Caco-2 (cell line): ENCODE data around the gene GOLGA8A. TPM values are rescaled to one million over a fixed set of nuclear protein-coding genes. Genes with fewer than 3 reads are reported as not detected.
"Not testable (repeated sequence)": the region's sequence is repeated elsewhere in the genome, so short reads cannot be mapped to it uniquely, and the experiment has no call there.

Experiments used
- BruUV-seq: library from RNA; stranded (reverse); fragments of 400-500 nt; replicated peaks from 2 replicates; lab custom pipeline; 2021; lab: Mats Ljungman, UMichigan
- CTCF ChIA-PET: fragments of 300-600 bp; sonication (Branson Sonifier 250); formaldehyde crosslinking; loops from one replicate; lab custom pipeline; 2022; ENCODE audit warnings: antibody characterized with exemption; lab: Charles Lee
- POLR2A ChIA-PET: fragments of 300-600 bp; sonication (Branson Sonifier 250); formaldehyde crosslinking; loops from one replicate; lab custom pipeline; 2022; ENCODE audit warnings: antibody characterized with exemption; lab: Charles Lee
- DNase-seq, 2 experiments: peaks; one replicate each; pipeline versions ENCODE4 v3.0.0 to v3.0.0-alpha.2; 2020 to 2022
- H3K27me3 ChIP-seq: replicated peaks from 2 replicates; pipeline ENCODE4 v1.6.0; 2011; ENCODE audit warnings: low read length; ENCODE audit not compliant: control insufficient read depth, insufficient read depth
- H3K36me3 ChIP-seq: 2 replicates; pipeline ENCODE4 v1.5.1; 2011; ENCODE audit warnings: low read length; ENCODE audit not compliant: control insufficient read depth, insufficient read depth
- H3K4me1 ChIP-seq: fragments of 250-450 bp; sonication (Bioruptor Pico); 2 replicates; pipeline ENCODE4 v1.5.1; 2020; ENCODE audit warnings: mild to moderate bottlenecking
- H3K4me3 ChIP-seq: 2 replicates; pipeline ENCODE4 v1.5.1; 2011; ENCODE audit warnings: low read depth, mild to moderate bottlenecking, control low read depth, low read length
- H3K9me3 ChIP-seq: fragments of 250-450 bp; sonication (Bioruptor Pico); 2 replicates; pipeline ENCODE4 v1.5.1; 2020; ENCODE audit warnings: mild to moderate bottlenecking, moderate library complexity
- H3K27ac Mint-ChIP-seq: one replicate; pipeline ENCODE4 v1.8.0; 2022; ENCODE audit warnings: mixed read lengths; ENCODE audit not compliant: unreplicated experiment
- H3K27me3 Mint-ChIP-seq: one replicate; pipeline ENCODE4 v1.8.0; 2022; ENCODE audit warnings: mixed read lengths; ENCODE audit not compliant: insufficient read depth, unreplicated experiment
- H3K36me3 Mint-ChIP-seq: one replicate; pipeline ENCODE4 v1.8.0; 2022; ENCODE audit warnings: mild to moderate bottlenecking, mixed read lengths; ENCODE audit not compliant: insufficient read depth, unreplicated experiment
- H3K4me1 Mint-ChIP-seq: one replicate; pipeline ENCODE4 v1.8.0; 2022; ENCODE audit warnings: low read depth, mixed read lengths; ENCODE audit not compliant: unreplicated experiment
- H3K4me3 Mint-ChIP-seq: one replicate; pipeline ENCODE4 v1.8.0; 2022; ENCODE audit warnings: mild to moderate bottlenecking, moderate library complexity, mixed read lengths; ENCODE audit not compliant: unreplicated experiment
- H3K9me3 Mint-ChIP-seq: one replicate; pipeline ENCODE4 v1.8.0; 2022; ENCODE audit warnings: mixed read lengths; ENCODE audit not compliant: unreplicated experiment
- intact Hi-C: fragments of 100-400 bp; cut with micrococcal nuclease; formaldehyde crosslinking; loops from one replicate; pipeline ENCODE4 v1.10.0; 2022; ENCODE audit not compliant: unreplicated experiment
- total RNA-seq: library from RNA; stranded (reverse); gene quantifications from 2 replicates; pipeline ENCODE4 v1.2.3, GENCODE V29; 2022

Gene GOLGA8A
- total RNA-seq, 1 experiment from 2014 or later = 42.4 TPM

DNA sequence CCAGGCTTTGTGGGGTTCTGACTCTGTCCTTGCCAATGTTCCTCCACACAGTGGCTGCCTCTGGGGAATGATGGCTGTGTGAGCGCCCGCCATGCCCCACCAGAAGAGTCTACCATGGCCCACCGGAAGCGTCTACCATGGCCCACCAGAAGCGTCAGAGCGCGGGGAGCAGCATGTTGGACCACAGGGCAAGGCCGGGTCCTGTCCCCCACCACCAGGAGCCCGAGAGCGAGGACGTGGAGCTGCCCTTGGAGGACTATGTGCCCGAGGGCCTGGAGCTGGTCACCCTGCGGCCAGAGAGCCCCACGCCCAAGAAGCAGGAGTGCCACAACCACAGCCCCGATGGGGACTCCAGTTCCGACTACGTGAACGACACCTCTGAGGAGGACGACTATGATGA lies 28.1 kb downstream of the GOLGA8A start:
- H3K4me3 ChIP-seq, H3K4me1 Mint-ChIP-seq, H3K27me3 ChIP-seq, H3K27me3 Mint-ChIP-seq, H3K27ac Mint-ChIP-seq, H3K9me3 Mint-ChIP-seq, DNase-seq, CTCF ChIA-PET, H3K4me3 Mint-ChIP-seq, H3K36me3 ChIP-seq, POLR2A ChIA-PET, H3K4me1 ChIP-seq, intact Hi-C loops, H3K36me3 Mint-ChIP-seq, BruUV-seq, H3K9me3 ChIP-seq: not testable (repeated sequence)

GRCh38 chr15:34408973-34409372 lies 28.6 kb downstream of the GOLGA8A start:
- H3K27me3 ChIP-seq, H3K9me3 Mint-ChIP-seq, H3K36me3 ChIP-seq, H3K27ac Mint-ChIP-seq, intact Hi-C loops, H3K36me3 Mint-ChIP-seq, H3K4me1 Mint-ChIP-seq, H3K4me3 ChIP-seq, DNase-seq, H3K4me3 Mint-ChIP-seq, POLR2A ChIA-PET, H3K4me1 ChIP-seq, CTCF ChIA-PET, BruUV-seq, H3K27me3 Mint-ChIP-seq, H3K9me3 ChIP-seq: not testable (repeated sequence)

- DNase-seq, POLR2A ChIA-PET: not testable (repeated sequence)
These were observed 33.7 kb downstream of the GOLGA8A start for GRCh38 chr15:34403899-34404298.

GRCh38 chr15:34403160-34403598 lies 34.4 kb downstream of the GOLGA8A start:
- POLR2A ChIA-PET, H3K36me3 Mint-ChIP-seq, H3K9me3 Mint-ChIP-seq, BruUV-seq, intact Hi-C loops, DNase-seq, H3K4me1 Mint-ChIP-seq, H3K4me3 Mint-ChIP-seq, CTCF ChIA-PET, H3K27me3 ChIP-seq, H3K27ac Mint-ChIP-seq, H3K4me1 ChIP-seq, H3K4me3 ChIP-seq, H3K27me3 Mint-ChIP-seq, H3K9me3 ChIP-seq, H3K36me3 ChIP-seq: not testable (repeated sequence)

More at GRCh38 chr15:34403899-34404298, 33.7 kb downstream of the GOLGA8A start:
- H3K9me3 ChIP-seq, H3K9me3 Mint-ChIP-seq, CTCF ChIA-PET, H3K27me3 ChIP-seq, H3K36me3 Mint-ChIP-seq, H3K36me3 ChIP-seq, H3K27me3 Mint-ChIP-seq, H3K4me1 Mint-ChIP-seq, H3K27ac Mint-ChIP-seq, H3K4me3 ChIP-seq, intact Hi-C loops, BruUV-seq, H3K4me1 ChIP-seq, H3K4me3 Mint-ChIP-seq: not testable (repeated sequence)

GRCh38 chr15:34397637-34398259 lies 39.9 kb downstream of the GOLGA8A start:
- CTCF ChIA-PET, H3K27me3 Mint-ChIP-seq, BruUV-seq, DNase-seq, H3K27me3 ChIP-seq, H3K9me3 ChIP-seq, POLR2A ChIA-PET, H3K4me3 Mint-ChIP-seq, H3K4me1 Mint-ChIP-seq, H3K4me1 ChIP-seq, H3K27ac Mint-ChIP-seq, H3K36me3 ChIP-seq, intact Hi-C loops, H3K36me3 Mint-ChIP-seq, H3K9me3 Mint-ChIP-seq, H3K4me3 ChIP-seq: not testable (repeated sequence)

- not testable (repeated sequence) for BruUV-seq, H3K4me3 Mint-ChIP-seq
These were observed 44.6 kb downstream of the GOLGA8A start for GRCh38 chr15:34392981-34393380.

DNA sequence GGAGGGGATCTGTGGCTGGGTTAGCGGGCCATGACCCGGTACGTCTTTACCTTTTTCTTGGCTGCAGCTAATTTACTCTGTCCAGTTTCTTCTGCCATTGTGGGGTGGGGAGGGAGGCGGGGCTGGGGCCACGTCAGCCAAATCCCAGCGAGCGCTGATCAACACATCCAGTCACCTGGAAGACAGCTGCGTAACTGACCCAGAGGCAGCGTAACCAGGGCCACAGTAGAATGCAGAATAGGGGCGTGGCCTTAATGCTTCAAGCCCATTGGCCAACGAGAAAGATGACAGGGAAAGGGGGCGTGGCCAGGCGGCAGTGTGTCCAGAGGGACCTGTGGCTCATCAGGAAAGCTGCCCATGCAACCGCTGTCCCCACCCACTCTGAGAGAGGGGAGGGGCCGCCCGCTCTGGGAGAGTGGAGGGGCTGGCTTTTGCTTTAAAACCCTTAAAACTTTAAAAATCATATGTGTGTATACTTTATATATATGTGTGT lies 48.0 kb downstream of the GOLGA8A start:
- H3K9me3 ChIP-seq, DNase-seq, CTCF ChIA-PET, H3K27me3 ChIP-seq, POLR2A ChIA-PET, H3K4me3 ChIP-seq, H3K27ac Mint-ChIP-seq, H3K36me3 Mint-ChIP-seq, BruUV-seq, H3K36me3 ChIP-seq, intact Hi-C loops, H3K4me1 ChIP-seq, H3K4me3 Mint-ChIP-seq, H3K9me3 Mint-ChIP-seq, H3K27me3 Mint-ChIP-seq, H3K4me1 Mint-ChIP-seq: not testable (repeated sequence)

More at GRCh38 chr15:34392981-34393380, 44.6 kb downstream of the GOLGA8A start:
- H3K27me3 Mint-ChIP-seq, H3K9me3 ChIP-seq, H3K4me1 Mint-ChIP-seq, CTCF ChIA-PET, H3K4me1 ChIP-seq, POLR2A ChIA-PET, H3K4me3 ChIP-seq, H3K36me3 ChIP-seq, H3K27me3 ChIP-seq, H3K9me3 Mint-ChIP-seq, H3K36me3 Mint-ChIP-seq, DNase-seq, intact Hi-C loops, H3K27ac Mint-ChIP-seq: not testable (repeated sequence)
